ENCODE data around the gene OR6K2.
A peak's percentile ranks its signal among the peaks of the same experiment; 100 is the strongest.

Gene OR6K2

DNA sequence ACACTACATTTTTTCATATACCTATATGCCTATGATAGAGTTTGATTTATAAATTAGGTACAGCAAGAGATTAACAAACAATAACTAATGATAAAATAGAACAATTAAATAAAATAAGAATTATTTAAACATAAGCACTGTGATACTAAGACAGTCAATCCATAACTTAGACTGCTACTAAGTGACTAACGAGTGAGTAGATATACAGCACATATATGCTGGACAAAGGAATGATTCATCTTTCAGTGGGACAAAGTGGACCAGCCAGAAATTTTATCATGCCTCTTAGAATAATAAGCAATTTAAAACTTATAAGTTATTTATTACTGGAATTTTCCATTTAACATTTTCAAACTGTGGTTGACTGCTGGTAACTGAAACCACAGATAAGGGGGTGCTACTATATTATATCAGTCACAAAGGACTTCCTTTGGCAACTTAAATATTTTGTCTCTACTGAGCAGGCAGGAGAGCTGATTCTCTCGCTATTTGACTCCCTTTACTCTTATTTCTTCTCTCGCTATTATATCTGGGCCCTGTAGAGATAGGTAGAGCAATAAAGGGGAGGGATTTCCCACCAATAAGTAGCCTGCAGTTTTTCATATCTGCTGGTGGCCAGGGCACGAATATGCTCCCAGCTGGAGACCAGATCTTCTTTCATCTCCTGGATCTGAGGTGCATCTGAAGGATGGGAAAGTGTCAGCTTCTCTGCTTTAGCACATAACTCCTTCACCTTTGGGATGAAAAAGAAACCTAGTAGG, 24.7 kb downstream of the OR6K2 start:
- TF ChIP-seq JUND (IDR thresholded peaks at IDR 0.05; ENCODE audit: low read depth): no peak
- in situ Hi-C loops (cut with HindIII; ENCODE audit: low pct_unique_long_range_greater_than_20kb, low sequenced_read_pairs): no loop called here
- DNase-seq (ENCODE audit: low read depth in 1 of 2, low spot score in 1 of 2): no peak

DNA sequence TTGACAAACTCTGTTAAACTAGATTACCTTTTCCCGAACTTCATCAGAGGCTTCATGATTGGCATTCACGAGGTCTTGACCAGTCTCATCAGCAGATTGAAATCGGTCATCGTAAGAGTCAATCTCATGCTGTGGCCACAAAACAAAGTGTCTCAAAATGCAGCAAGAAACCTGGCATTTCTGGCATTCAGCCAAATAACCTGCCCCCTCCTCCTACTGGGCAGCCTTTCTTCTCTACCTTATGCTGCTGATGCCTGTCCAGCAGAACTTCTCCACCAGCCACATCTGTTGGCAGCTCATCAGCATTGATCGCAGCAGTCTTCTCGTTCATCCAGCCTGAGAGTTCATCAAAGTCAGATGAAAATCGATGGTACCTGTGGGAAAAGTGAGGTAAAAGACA, 26.1 kb downstream of the OR6K2 start:
- no peak for DNase-seq (ENCODE audit: low read depth in 1 of 2, low spot score in 1 of 2)
- TF ChIP-seq JUND (IDR thresholded peaks at IDR 0.05; ENCODE audit: low read depth): no peak
- in situ Hi-C loops (cut with HindIII; ENCODE audit: low pct_unique_long_range_greater_than_20kb, low sequenced_read_pairs): no loop called here

DNA sequence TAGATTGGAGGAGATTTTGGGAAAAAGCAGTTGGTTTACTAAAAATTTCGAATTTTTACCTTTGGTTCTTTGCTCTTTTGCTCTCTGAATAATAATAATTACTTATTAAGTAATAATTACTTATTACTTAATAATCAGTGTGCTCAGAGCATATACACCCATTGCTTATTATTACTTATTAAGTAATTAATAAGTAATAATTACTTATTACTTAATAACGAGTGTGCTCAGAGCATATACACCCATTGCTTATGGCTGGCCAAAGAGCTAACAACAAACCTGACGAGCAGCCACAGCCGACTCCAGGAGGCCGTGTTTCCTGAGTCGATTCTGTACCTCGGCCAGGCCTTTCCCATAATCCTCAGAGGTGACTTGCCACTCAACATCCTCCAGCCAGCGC, 34.4 kb downstream of the OR6K2 start:
- in situ Hi-C loops (cut with HindIII; ENCODE audit: low pct_unique_long_range_greater_than_20kb, low sequenced_read_pairs): no loop called here
- no peak for TF ChIP-seq JUND (IDR thresholded peaks at IDR 0.05; ENCODE audit: low read depth)
- DNase-seq (ENCODE audit: low read depth in 1 of 2, low spot score in 1 of 2): peak in 1 of 2 experiments; percentile 12

DNA sequence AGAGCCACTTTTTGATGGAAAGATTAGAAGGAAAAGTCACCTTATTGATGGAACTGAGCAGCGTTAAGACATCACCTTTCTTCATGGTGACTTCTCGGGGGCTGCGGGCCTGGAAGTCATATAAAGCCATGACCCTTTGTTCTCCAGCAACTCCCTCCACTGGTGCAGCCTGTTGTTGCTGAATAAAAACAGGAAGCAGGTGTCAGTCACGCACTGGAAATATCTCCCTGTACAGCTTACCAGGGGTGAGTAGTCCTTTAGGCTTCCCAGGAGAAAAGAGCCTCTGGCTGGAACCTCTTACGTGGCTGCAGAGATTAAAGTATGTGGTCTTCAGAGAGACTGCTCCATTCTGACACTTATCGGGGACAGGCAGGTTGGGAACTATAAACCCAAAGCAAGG, 45.9 kb downstream of the OR6K2 start:
- peak in 1 of 2 experiments; percentile 19 for DNase-seq (ENCODE audit: low read depth in 1 of 2, low spot score in 1 of 2)
- TF ChIP-seq JUND (IDR thresholded peaks at IDR 0.05; ENCODE audit: low read depth): no peak
- in situ Hi-C loops (cut with HindIII; ENCODE audit: low pct_unique_long_range_greater_than_20kb, low sequenced_read_pairs): no loop called here

DNA sequence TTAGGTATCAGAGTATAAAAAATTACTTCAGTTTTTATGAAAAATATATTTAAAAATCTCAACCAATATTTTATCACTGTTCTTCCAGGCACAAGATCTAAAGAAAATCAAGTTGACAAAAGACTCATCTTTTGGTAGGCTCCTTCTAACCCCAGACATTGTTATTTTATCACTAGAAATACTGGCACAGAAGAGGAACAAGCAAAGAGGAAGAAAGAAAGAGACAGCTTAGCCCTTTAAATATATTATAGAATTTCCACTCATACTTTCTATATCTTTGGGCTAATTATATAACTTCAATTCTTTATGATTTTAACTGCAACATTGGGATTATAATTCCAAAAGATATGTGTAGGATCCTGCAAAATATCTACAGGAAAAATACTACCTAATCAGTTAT, 46.4 kb downstream of the OR6K2 start:
- in situ Hi-C loops (cut with HindIII; ENCODE audit: low pct_unique_long_range_greater_than_20kb, low sequenced_read_pairs): no loop called here
- no peak for TF ChIP-seq JUND (IDR thresholded peaks at IDR 0.05; ENCODE audit: low read depth)
- no peak for DNase-seq (ENCODE audit: low read depth in 1 of 2, low spot score in 1 of 2)

DNA sequence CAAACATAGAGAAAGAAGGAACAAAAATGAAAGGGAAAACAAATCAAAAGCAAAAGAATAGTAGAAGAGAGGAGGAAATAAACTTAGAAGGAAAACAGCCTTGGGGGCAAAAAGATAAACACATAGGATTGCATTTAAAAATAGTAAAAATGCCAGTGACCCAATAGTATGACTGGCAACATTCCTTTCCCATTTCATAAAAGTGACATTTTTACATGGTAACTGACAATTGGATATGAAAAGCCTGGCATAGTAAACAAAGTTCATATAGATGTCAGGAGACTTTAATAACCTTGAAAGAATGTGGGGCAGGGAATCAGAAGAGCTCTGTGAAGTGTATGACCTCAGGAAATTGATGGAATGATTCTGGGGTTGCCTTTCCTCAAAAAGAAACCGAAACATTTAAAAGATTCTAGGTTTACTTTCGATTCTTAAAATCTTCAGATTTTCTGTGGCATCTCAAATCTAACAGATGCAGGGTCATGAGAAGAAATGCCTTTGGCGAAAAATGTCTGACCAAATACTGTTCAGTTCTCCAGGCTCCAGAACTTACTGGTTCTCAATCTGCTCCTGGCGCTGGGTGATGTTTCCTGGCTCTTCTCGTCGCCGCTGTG, 47.6 kb downstream of the OR6K2 start:
- peak in 1 of 2 experiments; percentile 18 for DNase-seq (ENCODE audit: low read depth in 1 of 2, low spot score in 1 of 2)
- in situ Hi-C loops (cut with HindIII; ENCODE audit: low pct_unique_long_range_greater_than_20kb, low sequenced_read_pairs): no loop called here
- no peak for TF ChIP-seq JUND (IDR thresholded peaks at IDR 0.05; ENCODE audit: low read depth)

Data from T47D (cell line).